SU-DHL-6 (cell line): ENCODE data around the gene CRYGN.

ENCODE experiments used
- H2AFZ ChIP-seq: fragments of 200-600 bp; sonication (generic); 2 replicates; pipeline ENCODE4 v1.6.1; 2014; ENCODE audit warnings: low read depth, mild to moderate bottlenecking, moderate library complexity, mixed read lengths, antibody characterized with exemption, low read length; ENCODE audit not compliant: severe bottlenecking
- H3F3A ChIP-seq: fragments of 200-600 bp; shearing (Covaris generic); 2 replicates; pipeline ENCODE4 v1.6.0; 2016; ENCODE audit warnings: antibody characterized with exemption, mild to moderate bottlenecking; ENCODE audit not compliant: insufficient read depth
- H3K27ac ChIP-seq: fragments of 200-600 bp; sonication (generic); 2 replicates; pipeline ENCODE4 v1.5.1; 2016; ENCODE audit warnings: low read depth, mild to moderate bottlenecking, low read length, moderate library complexity, mixed read lengths
- H3K27me3 ChIP-seq: fragments of 200-600 bp; sonication (generic), shearing (Covaris generic); 2 replicates; pipeline ENCODE4 v1.6.0; 2014; ENCODE audit warnings: mild to moderate bottlenecking, low read length
- H3K36me3 ChIP-seq: fragments of 200-600 bp; sonication (generic); 2 replicates; pipeline ENCODE4 v1.6.1; 2014; ENCODE audit warnings: mild to moderate bottlenecking, low read length, mixed read lengths
- H3K4me2 ChIP-seq: fragments of 300-600, 200-600 bp; shearing (Covaris generic), sonication (generic); 2 replicates; pipeline ENCODE4 v1.6.0; 2014; ENCODE audit warnings: low read length, low read depth, mild to moderate bottlenecking; ENCODE audit not compliant: poor library complexity, severe bottlenecking
- H3K4me3 ChIP-seq: fragments of 200-600 bp; sonication (generic); 2 replicates; pipeline ENCODE4 v1.5.1; 2014; ENCODE audit warnings: antibody characterized with exemption, low read length, mild to moderate bottlenecking, mixed read lengths; ENCODE audit not compliant: insufficient read depth, poor library complexity, severe bottlenecking
- H3K79me2 ChIP-seq: fragments of 200-600 bp; sonication (generic); 2 replicates; pipeline ENCODE4 v1.6.1; 2014; ENCODE audit warnings: mild to moderate bottlenecking, low read length, moderate library complexity; ENCODE audit not compliant: insufficient read depth
- H3K9ac ChIP-seq: fragments of 200-600 bp; sonication (generic); 2 replicates; pipeline ENCODE4 v1.7.0; 2014; ENCODE audit warnings: mild to moderate bottlenecking, low read length
- H3K9me2 ChIP-seq: fragments of 200-600 bp; sonication (generic); replicated peaks from 2 replicates; pipeline ENCODE4 v1.6.1; 2014; ENCODE audit warnings: low read length; ENCODE audit not compliant: insufficient read depth
- H3K9me3 ChIP-seq: fragments of 200-600 bp; sonication (generic); 2 replicates; pipeline ENCODE4 v1.6.1; 2014; ENCODE audit warnings: low read length, mixed read lengths; ENCODE audit not compliant: insufficient read depth
- H4K20me1 ChIP-seq: fragments of 200-600 bp; sonication (generic); 2 replicates; pipeline ENCODE4 v1.6.1; 2014; ENCODE audit warnings: low read depth, mild to moderate bottlenecking, antibody characterized with exemption, low read length, moderate library complexity, mixed read lengths
- EZH2phosphoT487 ChIP-seq: fragments of 200-600 bp; sonication (generic), shearing (Covaris generic); conservative IDR thresholded peaks from 2 replicates; pipeline ENCODE4 v1.6.1; 2018; ENCODE audit warnings: mild to moderate bottlenecking, antibody characterized with exemption, low read length, moderate library complexity, mixed read lengths
- TF ChIP-seq, protein P1 (sequence below): fragments of 200-600 bp; sonication (generic); IDR thresholded peaks from one replicate; pipeline ENCODE4 v1.5.1; 2017; ENCODE audit warnings: antibody characterized with exemption, mild to moderate bottlenecking, low read length, moderate library complexity; ENCODE audit not compliant: insufficient read depth, poor library complexity, severe bottlenecking

CRYGN gene

DNA sequence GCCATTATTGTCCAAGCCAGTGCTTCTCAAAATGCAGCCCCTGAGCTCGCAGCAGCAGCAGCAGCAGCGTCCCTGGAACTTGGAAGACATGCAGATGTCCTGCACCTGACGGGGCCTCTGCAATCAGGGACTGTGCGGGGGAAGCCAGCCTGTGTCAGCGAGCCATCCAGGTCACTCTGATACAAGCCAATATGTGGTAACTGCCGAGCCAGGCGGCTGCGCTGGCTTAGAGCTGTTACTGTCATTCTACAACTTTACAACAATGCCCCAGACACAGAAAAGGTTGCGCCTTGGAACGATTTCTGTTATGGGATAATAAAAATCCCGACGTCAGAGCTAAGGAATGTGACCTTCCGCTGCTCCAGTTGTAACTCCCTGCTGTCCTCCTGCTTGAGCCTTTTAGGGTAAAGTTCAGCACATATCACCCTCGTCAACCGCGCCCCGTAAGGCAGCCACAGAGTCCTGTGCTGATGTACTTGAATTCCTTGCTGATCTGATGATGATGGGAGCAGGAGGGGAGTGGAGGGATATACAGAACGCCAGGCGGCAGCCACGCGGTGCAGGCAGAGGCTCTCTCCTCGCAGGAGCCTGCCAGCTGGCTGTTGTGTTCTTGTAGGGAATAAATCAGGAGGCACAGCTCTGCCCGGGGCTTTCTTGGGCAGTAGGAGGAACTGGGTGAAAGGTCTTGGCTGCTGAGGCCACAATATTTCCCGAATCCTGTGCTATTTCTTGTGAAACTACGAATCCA is 20.0 kb upstream of the CRYGN start:
- Histone ChIP-seq H3K36me3 (0 out of 2 replicates have a peak, but pooled peaks cover 5% of the 10 kb centered on the region), H3F3A (no peaks in the 10 kb centered on the region), H4K20me1 (no peaks in the 10 kb centered on the region), H3K4me2 (no peak overlapping the region), H3K9me3 (peaks cover 20% of the 10 kb centered on the region; the same call in 1 of the 2 replicates), H3K9me2 (no peaks in the 10 kb centered on the region), H2AFZ (no peak overlapping the region), H3K9ac (no peak overlapping the region), H3K79me2 (no peaks in the 10 kb centered on the region), H3K4me3 (no peak overlapping the region), H3K27ac (no peak overlapping the region), H3K27me3 (no peaks in the 10 kb centered on the region)
- no peak for TF ChIP-seq EZH2phosphoT487
- TF ChIP-seq, protein P1, sequence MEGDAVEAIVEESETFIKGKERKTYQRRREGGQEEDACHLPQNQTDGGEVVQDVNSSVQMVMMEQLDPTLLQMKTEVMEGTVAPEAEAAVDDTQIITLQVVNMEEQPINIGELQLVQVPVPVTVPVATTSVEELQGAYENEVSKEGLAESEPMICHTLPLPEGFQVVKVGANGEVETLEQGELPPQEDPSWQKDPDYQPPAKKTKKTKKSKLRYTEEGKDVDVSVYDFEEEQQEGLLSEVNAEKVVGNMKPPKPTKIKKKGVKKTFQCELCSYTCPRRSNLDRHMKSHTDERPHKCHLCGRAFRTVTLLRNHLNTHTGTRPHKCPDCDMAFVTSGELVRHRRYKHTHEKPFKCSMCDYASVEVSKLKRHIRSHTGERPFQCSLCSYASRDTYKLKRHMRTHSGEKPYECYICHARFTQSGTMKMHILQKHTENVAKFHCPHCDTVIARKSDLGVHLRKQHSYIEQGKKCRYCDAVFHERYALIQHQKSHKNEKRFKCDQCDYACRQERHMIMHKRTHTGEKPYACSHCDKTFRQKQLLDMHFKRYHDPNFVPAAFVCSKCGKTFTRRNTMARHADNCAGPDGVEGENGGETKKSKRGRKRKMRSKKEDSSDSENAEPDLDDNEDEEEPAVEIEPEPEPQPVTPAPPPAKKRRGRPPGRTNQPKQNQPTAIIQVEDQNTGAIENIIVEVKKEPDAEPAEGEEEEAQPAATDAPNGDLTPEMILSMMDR, result no peak

DNA sequence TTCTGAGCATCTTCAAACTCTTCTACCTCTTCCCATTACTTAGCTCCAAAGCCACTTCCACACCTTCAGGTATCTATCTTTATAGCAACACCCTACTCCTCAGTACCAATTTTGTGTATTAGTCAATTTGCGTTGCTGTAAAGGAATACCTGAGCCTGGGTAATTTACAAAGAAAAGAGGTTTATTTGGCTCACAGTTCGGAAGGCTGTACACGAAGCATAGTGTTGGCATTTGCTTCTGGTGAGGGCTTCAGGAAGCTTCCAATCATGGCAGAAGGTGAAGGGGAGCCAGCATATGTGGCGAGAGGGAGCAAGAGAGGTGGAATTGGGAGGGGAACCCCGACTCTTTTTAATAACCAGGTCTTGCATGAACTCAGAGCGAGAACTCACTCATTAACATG is 17.6 kb upstream of the CRYGN start:
- H3K27me3 ChIP-seq, result no peaks in the 10 kb centered on the region
- H2AFZ ChIP-seq, result no peak overlapping the region
- no peak overlapping the region for H3K4me2 ChIP-seq
- TF ChIP-seq EZH2phosphoT487, result no peak
- TF ChIP-seq, protein P1, result no peak
- H3K79me2 ChIP-seq, result no peaks in the 10 kb centered on the region
- H4K20me1 ChIP-seq, result no peaks in the 10 kb centered on the region
- H3K36me3 ChIP-seq, result no peaks in the 10 kb centered on the region
- no peak overlapping the region for H3K4me3 ChIP-seq
- H3F3A ChIP-seq, result no peaks in the 10 kb centered on the region
- H3K9me2 ChIP-seq, result no peaks in the 10 kb centered on the region
- no peak overlapping the region for H3K27ac ChIP-seq
- H3K9me3 ChIP-seq, result peaks cover 4% of the 10 kb centered on the region; the same call in 1 of the 2 replicates
- H3K9ac ChIP-seq, result no peak overlapping the region

DNA sequence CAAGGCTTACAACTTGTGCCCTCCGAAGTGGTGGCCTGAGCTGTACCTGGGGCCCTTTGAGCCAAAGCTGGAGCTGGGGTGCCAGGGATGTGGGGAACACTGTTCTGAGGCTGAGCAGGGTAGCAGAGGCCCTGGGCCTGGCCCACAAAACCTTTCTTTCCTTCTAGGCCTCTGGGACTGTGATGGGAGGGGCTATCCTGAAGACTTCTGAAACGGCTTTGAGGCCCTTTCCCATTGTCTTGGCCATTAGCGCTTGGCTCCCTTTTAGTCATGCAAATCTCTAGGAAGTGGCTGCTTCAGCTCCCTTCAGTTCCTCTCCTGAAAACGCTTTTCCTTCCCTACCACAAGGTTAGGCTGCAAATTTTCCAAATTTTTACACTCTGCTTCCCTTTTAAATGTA is 16.8 kb upstream of the CRYGN start:
- Histone ChIP-seq H3K9ac (no peak overlapping the region), H3K9me2 (no peaks in the 10 kb centered on the region), H2AFZ (no peak overlapping the region), H3K9me3 (no peaks in the 10 kb centered on the region), H3K36me3 (no peaks in the 10 kb centered on the region), H3K27me3 (no peaks in the 10 kb centered on the region), H3F3A (no peaks in the 10 kb centered on the region), H3K4me3 (no peak overlapping the region), H3K4me2 (no peak overlapping the region), H3K27ac (no peak overlapping the region), H4K20me1 (no peaks in the 10 kb centered on the region), H3K79me2 (no peaks in the 10 kb centered on the region)
- TF ChIP-seq, protein P1, result no peak
- no peak for TF ChIP-seq EZH2phosphoT487
